HG03439 (cell line): ENCODE results near the gene UCHL5.

Experiments used
- ATAC-seq: cut with Tn5 transposase; IDR thresholded peaks from one replicate; pipeline ENCODE4 v1.9.1; 2021; ENCODE audit warnings: mild to moderate bottlenecking, moderate library complexity; ENCODE audit not compliant: unreplicated experiment

Gene UCHL5

DNA sequence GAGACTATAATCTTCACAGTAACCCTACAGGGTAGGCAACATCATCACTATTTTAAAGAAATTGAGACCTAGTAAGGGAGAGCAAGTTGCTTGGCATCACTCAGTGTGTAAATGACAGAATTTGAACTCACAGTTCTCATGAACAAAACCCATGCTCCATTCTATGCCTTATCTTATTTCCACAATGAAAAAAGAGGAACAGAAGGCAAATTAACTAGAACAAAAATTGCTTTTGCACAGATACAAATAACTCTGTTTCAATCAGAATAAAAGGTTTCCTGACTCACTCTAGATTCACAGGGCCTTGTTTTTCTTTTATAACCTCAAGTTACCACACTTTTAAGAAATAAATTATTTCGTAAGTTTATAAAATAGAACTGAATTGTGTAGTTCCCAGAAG is 90.1 kb downstream of the UCHL5 start:
- no peak for ATAC-seq

DNA sequence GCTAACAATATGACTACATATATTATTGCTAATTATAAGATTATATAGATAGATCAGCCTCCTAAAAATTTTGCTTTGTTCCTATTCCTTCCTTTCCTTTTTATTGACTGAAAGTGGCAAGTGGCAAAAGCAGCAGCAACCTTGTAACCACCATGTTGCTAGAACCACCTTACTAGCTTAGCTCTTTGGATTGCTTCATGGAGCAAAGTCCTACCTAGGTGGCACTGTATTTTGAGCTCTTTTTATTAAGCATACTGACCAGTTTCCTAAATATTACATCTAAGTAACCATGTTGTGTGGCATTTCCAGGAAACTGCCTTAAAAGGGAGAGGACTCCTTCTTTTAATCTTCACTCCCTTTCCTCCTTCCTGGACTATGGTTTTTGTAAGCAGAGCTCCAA is 90.8 kb downstream of the UCHL5 start:
- no peak for ATAC-seq

DNA sequence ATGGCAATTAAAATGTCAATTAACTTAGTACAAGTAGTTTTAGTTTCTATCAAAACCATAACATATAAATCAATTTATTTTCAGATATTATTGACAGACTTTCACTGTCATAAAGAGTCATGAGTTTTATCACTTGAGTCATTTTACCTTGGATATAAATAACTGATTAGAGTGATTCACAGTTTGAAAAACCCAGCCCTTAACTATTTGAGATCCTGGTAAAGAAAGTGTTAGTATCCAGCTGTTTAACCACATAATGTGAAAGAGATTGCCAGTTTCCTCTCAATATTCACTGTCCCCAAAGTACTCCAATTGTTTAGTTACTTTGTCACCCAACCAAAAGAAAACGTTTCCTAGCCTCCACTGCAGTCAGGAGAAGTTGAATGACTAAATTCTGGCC is 91.3 kb downstream of the UCHL5 start:
- no peak for ATAC-seq

DNA sequence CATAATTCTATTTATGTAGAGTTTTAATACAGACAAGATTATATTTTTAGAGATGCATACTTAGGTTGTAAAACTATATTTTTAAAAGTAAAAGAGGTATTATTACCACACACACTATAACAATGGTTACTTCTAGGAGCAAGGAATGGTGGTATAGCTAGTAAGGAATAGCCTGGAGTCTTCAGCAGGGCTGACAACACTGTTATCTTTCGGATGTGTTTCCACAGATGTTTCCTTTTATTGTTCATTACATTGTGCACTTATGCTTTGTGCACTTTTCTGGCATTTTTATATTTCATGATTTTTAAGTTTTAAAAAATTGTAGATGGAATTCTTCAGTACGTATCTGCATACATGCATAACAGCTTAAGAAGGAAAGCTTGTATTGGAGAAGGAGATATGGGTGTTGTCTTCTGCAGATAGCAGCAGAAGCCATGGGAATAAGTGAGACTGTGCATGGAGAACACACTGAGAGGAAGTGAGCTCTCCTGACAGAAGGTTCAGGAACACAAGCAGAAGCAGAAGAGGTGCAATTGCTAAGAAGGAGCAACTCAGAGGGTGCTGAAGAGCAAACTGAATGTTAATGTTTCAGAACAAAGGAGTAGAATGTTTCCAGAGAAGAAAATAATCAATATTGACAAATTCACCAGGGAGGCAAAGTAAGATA is 91.8 kb downstream of the UCHL5 start:
- ATAC-seq = no peak

DNA sequence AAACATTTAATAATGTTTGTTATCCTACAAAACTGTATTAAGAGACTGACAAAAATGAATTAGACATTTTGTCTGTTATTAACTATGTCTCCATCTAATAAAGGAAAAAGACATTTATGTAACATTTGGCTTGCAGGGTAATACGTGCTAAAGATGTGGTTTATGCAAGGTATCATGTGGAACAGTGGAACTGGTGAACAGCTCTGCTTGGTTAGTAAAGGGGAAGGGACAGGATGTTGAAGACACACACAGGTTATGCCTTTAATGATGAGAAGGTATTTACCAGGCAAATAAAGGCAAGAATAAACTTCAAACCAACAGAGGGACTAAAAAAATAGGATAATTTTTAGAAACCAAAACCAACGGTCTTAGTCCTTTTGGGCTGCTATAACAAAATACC is 93.1 kb downstream of the UCHL5 start:
- ATAC-seq = no peak

DNA sequence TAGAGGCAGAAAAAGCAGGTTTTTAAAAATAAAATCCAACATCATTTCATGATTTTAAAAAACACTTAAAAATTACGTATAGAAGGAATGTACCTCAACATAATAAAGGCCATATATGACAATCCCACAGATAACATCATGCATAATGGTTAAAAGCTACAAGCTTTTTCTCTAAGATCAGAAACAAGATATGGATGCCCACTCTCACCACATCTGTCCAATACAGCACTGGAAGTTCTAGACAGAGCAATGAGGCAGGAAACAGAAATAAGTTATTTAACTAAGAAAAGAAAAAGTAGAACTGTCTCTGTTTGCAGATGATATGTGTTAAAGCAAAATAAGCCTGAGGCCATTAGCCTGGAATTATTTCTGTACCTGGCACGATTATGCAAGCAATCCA is 96.3 kb downstream of the UCHL5 start:
- no peak for ATAC-seq
